Endothelial cell of umbilical vein (primary cell): ENCODE results near the gene GALNT9. TPM values are rescaled to one million over a fixed set of nuclear protein-coding genes. Genes with fewer than 3 reads are reported as not detected.

Source experiments
- BruUV-seq: library from RNA; stranded (reverse); fragments of 400-500 nt; replicated peaks from 2 replicates; lab custom pipeline; 2021; lab: Mats Ljungman, UMichigan
- CTCF ChIA-PET: fragments of 300-600, 350-600 bp; sonication (Branson Sonifier 250); formaldehyde crosslinking; loops from one replicate; lab custom pipeline; 2021; ENCODE audit warnings: antibody characterized with exemption, inconsistent platforms; lab: Charles Lee
- POLR2A ChIA-PET: fragments of 300-600, 350-600 bp; sonication (Branson Sonifier 250); formaldehyde crosslinking; loops from one replicate; lab custom pipeline; 2021; ENCODE audit warnings: antibody characterized with exemption, inconsistent platforms; lab: Charles Lee
- DNase-seq: peaks from one replicate; pipeline ENCODE4 v3.0.0-alpha.2; 2011; ENCODE audit warnings: low read depth, low spot score
- FAIRE-seq: peaks from 2 replicates; lab custom pipeline; 2011; peaks lifted over from hg19 to GRCh38; lab: Jason Lieb, UNC
- H2AFZ ChIP-seq: 2 replicates; pipeline ENCODE4 v1.6.0; 2012; ENCODE audit warnings: low read depth, low read length, control low read depth, inconsistent platforms
- H3K27ac ChIP-seq: 2 replicates; pipeline ENCODE4 v1.5.1; 2011; ENCODE audit warnings: low read depth, mild to moderate bottlenecking, control low read depth, low read length, moderate library complexity; ENCODE audit not compliant: insufficient read depth
- H3K27me3 ChIP-seq, 2 experiments: 2 replicates each; pipeline versions ENCODE4 v1.6.0 to v1.6.1; 2011; ENCODE audit warnings: low read length in 2 of 2, mixed read lengths in 1 of 2; ENCODE audit not compliant: control insufficient read depth in 2 of 2, insufficient read depth in 2 of 2
- H3K36me3 ChIP-seq, 2 experiments: 2 replicates in 1 of 2; 3 replicates in 1 of 2; pipeline ENCODE4 v1.5.1; 2011; ENCODE audit warnings: low read length in 2 of 2, mild to moderate bottlenecking in 1 of 2, moderate library complexity in 1 of 2; ENCODE audit not compliant: control insufficient read depth in 2 of 2, insufficient read depth in 2 of 2; ENCODE audit errors: extremely low read depth in 1 of 2
- H3K4me1 ChIP-seq: 3 replicates; pipeline ENCODE4 v1.5.1; 2011; ENCODE audit warnings: mild to moderate bottlenecking, low read length; ENCODE audit not compliant: control insufficient read depth, insufficient read depth; ENCODE audit errors: extremely low read depth
- H3K4me2 ChIP-seq: 2 replicates; pipeline ENCODE4 v1.6.1; 2011; ENCODE audit warnings: low read length, control low read depth, mixed read lengths; ENCODE audit not compliant: insufficient read depth
- H3K4me3 ChIP-seq, 3 experiments: fragments of 200-600 bp in 1 of 3; sonication (generic), shearing (Covaris generic) in 1 of 3; replicated peaks in 1 of 3; 2 replicates each; pipeline ENCODE4 v1.5.1; 2011 to 2016; ENCODE audit warnings: control low read depth in 3 of 3, low read length in 3 of 3, mild to moderate bottlenecking in 2 of 3, inconsistent platforms in 1 of 3, low read depth in 1 of 3, moderate library complexity in 1 of 3; ENCODE audit not compliant: insufficient read depth in 1 of 3
- H3K79me2 ChIP-seq: 2 replicates; pipeline ENCODE4 v1.6.0; 2012; ENCODE audit warnings: low read length, inconsistent platforms; ENCODE audit not compliant: control insufficient read depth, insufficient read depth
- H3K9ac ChIP-seq: replicated peaks from 2 replicates; pipeline ENCODE3; 2011; ENCODE audit warnings: low read length, control low read depth; ENCODE audit not compliant: insufficient read depth; ENCODE audit errors: extremely low read depth
- H3K9me1 ChIP-seq: replicated peaks from 3 replicates; pipeline ENCODE4 v1.6.0; 2011; ENCODE audit warnings: mild to moderate bottlenecking, low read length; ENCODE audit not compliant: control insufficient read depth, insufficient read depth; ENCODE audit errors: extremely low read depth
- H3K9me3 ChIP-seq: replicated peaks from 2 replicates; pipeline ENCODE4 v1.5.1; 2012; ENCODE audit warnings: low read length, inconsistent platforms; ENCODE audit not compliant: control insufficient read depth, insufficient read depth
- H4K20me1 ChIP-seq: replicated peaks from 2 replicates; pipeline ENCODE3; 2011; ENCODE audit warnings: mild to moderate bottlenecking, low read length; ENCODE audit not compliant: control insufficient read depth, insufficient read depth; ENCODE audit errors: extremely low read depth
- EZH2 ChIP-seq: IDR thresholded peaks from 2 replicates; pipeline ENCODE4 v1.6.1; 2012; ENCODE audit warnings: borderline replicate concordance, low read depth, mild to moderate bottlenecking, moderate library complexity, low read length, inconsistent platforms; ENCODE audit not compliant: severe bottlenecking
- FOS ChIP-seq: IDR thresholded peaks from 2 replicates; pipeline ENCODE4 v1.6.1; 2011; ENCODE audit warnings: mild to moderate bottlenecking, low read length, moderate library complexity, borderline replicate concordance; ENCODE audit not compliant: insufficient read depth
- GATA2 ChIP-seq: IDR thresholded peaks from 2 replicates; pipeline ENCODE4 v1.7.0; 2011; ENCODE audit warnings: low read depth, mild to moderate bottlenecking, moderate library complexity, mixed read lengths, low read length; ENCODE audit not compliant: insufficient read length, insufficient read depth
- JUN ChIP-seq: IDR thresholded peaks from 2 replicates; pipeline ENCODE4 v1.6.1; 2011; ENCODE audit warnings: borderline replicate concordance, low read depth; ENCODE audit not compliant: insufficient read length, insufficient read depth
- MYC ChIP-seq: IDR thresholded peaks from one replicate; pipeline ENCODE4 v1.6.1; 2011; ENCODE audit warnings: mild to moderate bottlenecking, low read depth, low read length
- POLR2A ChIP-seq: IDR thresholded peaks from 2 replicates; pipeline ENCODE4 v1.6.1; 2012; ENCODE audit warnings: low read depth, mild to moderate bottlenecking, control low read depth, low read length
- POLR2AphosphoS5 ChIP-seq: IDR thresholded peaks from 2 replicates; pipeline ENCODE4 v1.6.1; 2012; ENCODE audit warnings: low read depth, mild to moderate bottlenecking, control low read depth, low read length, moderate library complexity; ENCODE audit not compliant: insufficient read depth
- dilution Hi-C: fragments of 300-500 bp; cut with MboI; formaldehyde crosslinking; loops from one replicate; pipeline ENCODE4 v1.15.0; 2019; ENCODE audit warnings: low sequenced_read_pairs; ENCODE audit not compliant: extremely low pct_ligation_motif_present
- intact Hi-C: fragments of 100-400 bp; cut with micrococcal nuclease; formaldehyde crosslinking; loops from one replicate; pipeline ENCODE4 v1.10.0; 2022
- polyA plus RNA-seq, 4 experiments: library from polyadenylated mRNA; depleted of rRNA in 3 of 4; stranded (reverse) in 3 of 4; unstranded in 1 of 4; fragments of >200 nt; gene quantifications; 2 replicates each; pipeline versions ENCODE4 v1.2.1 to v1.2.3, GENCODE V29; 2011 to 2012; ENCODE audit warnings: missing spikeins in 1 of 4
- total RNA-seq: library from RNA; stranded (reverse); gene quantifications from 2 replicates; pipeline ENCODE4 v1.2.3, GENCODE V29; 2021
- TF ChIP-seq, protein P1 (sequence below), 2 donors: IDR thresholded peaks; 1 replicate in 1 of 2; 2 replicates in 1 of 2; pipeline ENCODE4 v1.5.1; 2011; ENCODE audit warnings: low read length in 2 of 2, mild to moderate bottlenecking in 2 of 2, moderate library complexity in 2 of 2, control low read depth in 1 of 2, inconsistent platforms in 1 of 2, low read depth in 1 of 2; ENCODE audit not compliant: insufficient read depth in 1 of 2; ENCODE audit errors: extremely low read depth in 1 of 2
- TF ChIP-seq, protein P2 (sequence below): IDR thresholded peaks from 2 replicates; pipeline ENCODE4 v1.6.1; 2011; ENCODE audit not compliant: insufficient read depth, insufficient read length

Gene GALNT9
- total and polyA plus RNA-seq, 2 donors (not counting 3 experiments of a cell fraction or from before 2014, with no cell fraction given), result 0.14 to 0.73 TPM

DNA sequence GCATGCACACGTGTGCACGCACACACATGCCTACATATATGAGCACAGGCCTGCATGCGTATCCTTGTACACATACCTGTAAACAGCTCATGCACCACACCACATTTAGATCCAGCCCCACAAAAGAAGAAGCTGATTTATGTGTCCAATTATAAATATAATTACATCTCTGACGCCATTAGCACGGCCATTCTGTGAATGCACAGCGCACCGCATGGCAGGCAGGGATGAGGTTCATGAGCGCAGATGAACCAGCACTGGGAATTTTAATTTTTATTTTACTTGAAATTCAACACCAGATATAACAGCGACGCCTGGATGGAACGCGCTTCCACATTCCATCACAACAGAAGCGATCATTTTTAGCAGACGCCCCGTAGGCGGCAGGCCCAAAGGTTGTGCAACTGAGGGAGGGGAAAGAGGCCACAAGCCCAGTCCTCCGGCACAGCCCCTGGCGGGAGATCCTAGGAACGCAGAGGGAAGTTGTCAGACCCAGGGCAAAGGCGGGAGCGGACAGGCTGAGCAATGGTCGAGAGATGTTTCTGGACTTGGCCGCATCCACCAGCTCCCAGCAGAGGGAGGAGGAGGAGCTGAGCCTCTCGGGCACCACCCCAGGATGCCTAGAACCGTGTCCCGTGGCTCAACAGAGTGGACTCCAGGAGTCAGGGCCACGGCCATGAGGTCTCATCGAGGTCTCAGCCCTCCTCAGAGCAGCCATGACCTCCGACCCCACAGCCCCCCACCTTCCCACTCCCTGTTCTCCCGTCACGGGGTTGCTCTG lies 37.9 kb upstream of the GALNT9 start:
- DNase-seq (no peak), FAIRE-seq (no peak)
- no peaks in the 10 kb centered on the region for H4K20me1 ChIP-seq
- H2AFZ ChIP-seq, result no peak overlapping the region
- intact Hi-C loops, result no loop called here
- ChIA-PET CTCF (no interaction called here), POLR2A (no interaction called here)
- no peaks in the 10 kb centered on the region for H3K9me3 ChIP-seq
- TF ChIP-seq, protein P1, sequence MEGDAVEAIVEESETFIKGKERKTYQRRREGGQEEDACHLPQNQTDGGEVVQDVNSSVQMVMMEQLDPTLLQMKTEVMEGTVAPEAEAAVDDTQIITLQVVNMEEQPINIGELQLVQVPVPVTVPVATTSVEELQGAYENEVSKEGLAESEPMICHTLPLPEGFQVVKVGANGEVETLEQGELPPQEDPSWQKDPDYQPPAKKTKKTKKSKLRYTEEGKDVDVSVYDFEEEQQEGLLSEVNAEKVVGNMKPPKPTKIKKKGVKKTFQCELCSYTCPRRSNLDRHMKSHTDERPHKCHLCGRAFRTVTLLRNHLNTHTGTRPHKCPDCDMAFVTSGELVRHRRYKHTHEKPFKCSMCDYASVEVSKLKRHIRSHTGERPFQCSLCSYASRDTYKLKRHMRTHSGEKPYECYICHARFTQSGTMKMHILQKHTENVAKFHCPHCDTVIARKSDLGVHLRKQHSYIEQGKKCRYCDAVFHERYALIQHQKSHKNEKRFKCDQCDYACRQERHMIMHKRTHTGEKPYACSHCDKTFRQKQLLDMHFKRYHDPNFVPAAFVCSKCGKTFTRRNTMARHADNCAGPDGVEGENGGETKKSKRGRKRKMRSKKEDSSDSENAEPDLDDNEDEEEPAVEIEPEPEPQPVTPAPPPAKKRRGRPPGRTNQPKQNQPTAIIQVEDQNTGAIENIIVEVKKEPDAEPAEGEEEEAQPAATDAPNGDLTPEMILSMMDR (IDR thresholded peaks at IDR 0.05; ENCODE audit: extremely low read depth in 1 of 2, insufficient read depth in 1 of 2, low read depth in 1 of 2, low read length in 2 of 2), result no peak
- TF ChIP-seq EZH2 (no peak), FOS (no peak), POLR2A (no peak), JUN (no peak), MYC (no peak), GATA2 (no peak), POLR2AphosphoS5 (no peak)
- TF ChIP-seq, protein P2, sequence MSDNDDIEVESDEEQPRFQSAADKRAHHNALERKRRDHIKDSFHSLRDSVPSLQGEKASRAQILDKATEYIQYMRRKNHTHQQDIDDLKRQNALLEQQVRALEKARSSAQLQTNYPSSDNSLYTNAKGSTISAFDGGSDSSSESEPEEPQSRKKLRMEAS, result no peak
- H3K9ac ChIP-seq, result no peak overlapping the region
- H3K36me3 ChIP-seq, result no peaks in the 10 kb centered on the region
- no peaks in the 10 kb centered on the region for H3K27me3 ChIP-seq
- H3K9me1 ChIP-seq, result no peaks in the 10 kb centered on the region
- H3K79me2 ChIP-seq, result no peaks in the 10 kb centered on the region
- H3K4me3 ChIP-seq, result no peak overlapping the region
- H3K27ac ChIP-seq, result no peak overlapping the region
- no peaks in the 10 kb centered on the region for H3K4me1 ChIP-seq
- dilution Hi-C loops, result no loop called here
- no peak overlapping the region for H3K4me2 ChIP-seq
- no TSS peak for BruUV-seq
